WTC11 (cell line): ENCODE results near the gene RASGRP2. TPM values are rescaled to one million over a fixed set of nuclear protein-coding genes. Genes with fewer than 3 reads are reported as not detected.
A peak's percentile ranks its signal among the peaks of the same experiment; 100 is the strongest.

Source experiments
- ATAC-seq: fragments of 200-7000 bp; cut with Tn5 transposase; 2 replicates; pipeline ENCODE4 v1.10.0; 2021; ENCODE audit warnings: mild to moderate bottlenecking, moderate library complexity
- CTCF ChIA-PET: fragments of 300-600 bp; sonication (Branson Sonifier 250); formaldehyde crosslinking; loops from one replicate; lab custom pipeline; 2021; ENCODE audit warnings: antibody characterized with exemption; lab: Charles Lee
- POLR2A ChIA-PET: fragments of 350-600 bp; sonication (Branson Sonifier 250); formaldehyde crosslinking; loops from one replicate; lab custom pipeline; 2021; ENCODE audit warnings: antibody characterized with exemption; lab: Charles Lee
- DNase-seq: peaks from one replicate; pipeline ENCODE4 v3.0.0; 2021; ENCODE audit warnings: low spot score
- H3K27ac Mint-ChIP-seq: 2 replicates; pipeline ENCODE4 v1.8.0; 2021; ENCODE audit warnings: mixed read lengths
- H3K27me3 Mint-ChIP-seq: 2 replicates; pipeline ENCODE4 v1.8.0; 2021; ENCODE audit warnings: low read depth, mild to moderate bottlenecking, moderate library complexity, mixed read lengths
- H3K36me3 Mint-ChIP-seq: 2 replicates; pipeline ENCODE4 v1.8.0; 2021; ENCODE audit warnings: mixed read lengths
- H3K4me1 Mint-ChIP-seq: 2 replicates; pipeline ENCODE4 v1.8.0; 2022; ENCODE audit warnings: mixed read lengths
- H3K4me3 Mint-ChIP-seq: 2 replicates; pipeline ENCODE4 v1.8.0; 2021; ENCODE audit warnings: mild to moderate bottlenecking, moderate library complexity, mixed read lengths
- H3K9me3 Mint-ChIP-seq: 2 replicates; pipeline ENCODE4 v1.8.0; 2021; ENCODE audit warnings: mixed read lengths
- CREM ChIP-seq: sonication (generic); formaldehyde crosslinking; IDR thresholded peaks from 2 replicates; pipeline ENCODE4 v1.8.1; 2022; ENCODE audit warnings: mild to moderate bottlenecking, missing genetic modification reagents, moderate library complexity
- EMX1 ChIP-seq: fragments of 250-450 bp; sonication (Bioruptor Pico); IDR thresholded peaks from 2 replicates; pipeline ENCODE4 v1.8.0; 2021; ENCODE audit warnings: mild to moderate bottlenecking
- FOXK1 ChIP-seq: sonication (generic); formaldehyde crosslinking; IDR thresholded peaks from 2 replicates; pipeline ENCODE4 v1.8.0; 2022; ENCODE audit warnings: mild to moderate bottlenecking, moderate library complexity, missing genetic modification reagents
- FOXP1 ChIP-seq: sonication (generic); formaldehyde crosslinking; IDR thresholded peaks from 2 replicates; pipeline ENCODE4 v1.8.0; 2022; ENCODE audit warnings: missing genetic modification reagents, mild to moderate bottlenecking, moderate library complexity, borderline replicate concordance
- GABPB1 ChIP-seq: sonication (generic); formaldehyde crosslinking; IDR thresholded peaks from 2 replicates; pipeline ENCODE4 v1.8.1; 2023; ENCODE audit warnings: mild to moderate bottlenecking, missing genetic modification reagents
- HMGA2 ChIP-seq: fragments of 250-450 bp; sonication (Bioruptor Pico); IDR thresholded peaks from 2 replicates; pipeline ENCODE4 v1.4.0; 2021; ENCODE audit warnings: mild to moderate bottlenecking, moderate library complexity
- IRF2 ChIP-seq: sonication (generic); formaldehyde crosslinking; IDR thresholded peaks from 2 replicates; pipeline ENCODE4 v1.8.0; 2022; ENCODE audit warnings: low read depth, missing genetic modification reagents, borderline replicate concordance
- KAT7 ChIP-seq: sonication (generic); formaldehyde crosslinking; IDR thresholded peaks from 2 replicates; pipeline ENCODE4 v1.8.1; 2023; ENCODE audit warnings: missing genetic modification reagents, mild to moderate bottlenecking, borderline replicate concordance
- MYBL2 ChIP-seq: sonication (generic); formaldehyde crosslinking; IDR thresholded peaks from 2 replicates; pipeline ENCODE4 v1.8.1; 2023; ENCODE audit warnings: mild to moderate bottlenecking, moderate library complexity, missing genetic modification reagents
- NFE2L1 ChIP-seq: sonication (generic); formaldehyde crosslinking; IDR thresholded peaks from 2 replicates; pipeline ENCODE4 v1.8.1; 2023; ENCODE audit warnings: missing genetic modification reagents
- SMAD4 ChIP-seq: sonication (generic); formaldehyde crosslinking; IDR thresholded peaks from 2 replicates; pipeline ENCODE4 v1.8.0; 2022; ENCODE audit warnings: mild to moderate bottlenecking, missing genetic modification reagents
- ZNF121 ChIP-seq: sonication (generic); formaldehyde crosslinking; IDR thresholded peaks from 2 replicates; pipeline ENCODE4 v1.8.0; 2023; ENCODE audit warnings: missing genetic modification reagents
- ZNF138 ChIP-seq: sonication (generic); formaldehyde crosslinking; conservative IDR thresholded peaks from 2 replicates; pipeline ENCODE4 v1.8.1; 2022; ENCODE audit warnings: mild to moderate bottlenecking, moderate library complexity, missing genetic modification reagents
- ZNF232 ChIP-seq: sonication (generic); formaldehyde crosslinking; IDR thresholded peaks from 2 replicates; pipeline ENCODE4 v1.8.0; 2022; ENCODE audit warnings: mild to moderate bottlenecking, missing genetic modification reagents
- total RNA-seq: library from RNA; stranded (reverse); gene quantifications from 3 replicates; pipeline ENCODE4 v1.2.3, GENCODE V29; 2021
- TF ChIP-seq, protein P1 (sequence below): fragments of 250-450 bp; sonication (Bioruptor Pico); IDR thresholded peaks from 2 replicates; pipeline ENCODE4 v2.1.2; 2022; ENCODE audit warnings: mild to moderate bottlenecking, moderate library complexity
- TF ChIP-seq, protein P2 (sequence below): sonication (generic); formaldehyde crosslinking; IDR thresholded peaks from 2 replicates; pipeline ENCODE4 v1.8.1; 2023; ENCODE audit warnings: mild to moderate bottlenecking, missing genetic modification reagents, moderate library complexity
- TF ChIP-seq, protein P3 (sequence below): sonication (generic); formaldehyde crosslinking; IDR thresholded peaks from 2 replicates; pipeline ENCODE4 v1.8.0; 2022; ENCODE audit warnings: missing genetic modification reagents

Gene RASGRP2
- total RNA-seq, 1 experiment from 2014 or later, result 31.9 TPM

DNA sequence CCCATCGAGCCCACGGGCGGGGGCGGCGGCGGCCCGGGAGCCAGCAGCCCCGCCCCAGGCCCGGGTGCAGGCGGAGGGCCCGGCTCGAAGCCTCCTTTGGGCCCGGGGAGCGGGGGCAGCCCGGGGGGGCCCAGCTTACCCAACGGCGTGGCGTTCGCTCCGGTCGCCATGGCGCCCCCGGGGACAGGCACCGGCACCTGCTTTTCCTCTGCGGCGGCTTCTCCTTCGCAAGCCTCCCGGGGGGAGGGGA lies 34.2 kb upstream of the RASGRP2 start:
- ATAC-seq (no peak), DNase-seq (no peak)
- TF ChIP-seq, protein P1, sequence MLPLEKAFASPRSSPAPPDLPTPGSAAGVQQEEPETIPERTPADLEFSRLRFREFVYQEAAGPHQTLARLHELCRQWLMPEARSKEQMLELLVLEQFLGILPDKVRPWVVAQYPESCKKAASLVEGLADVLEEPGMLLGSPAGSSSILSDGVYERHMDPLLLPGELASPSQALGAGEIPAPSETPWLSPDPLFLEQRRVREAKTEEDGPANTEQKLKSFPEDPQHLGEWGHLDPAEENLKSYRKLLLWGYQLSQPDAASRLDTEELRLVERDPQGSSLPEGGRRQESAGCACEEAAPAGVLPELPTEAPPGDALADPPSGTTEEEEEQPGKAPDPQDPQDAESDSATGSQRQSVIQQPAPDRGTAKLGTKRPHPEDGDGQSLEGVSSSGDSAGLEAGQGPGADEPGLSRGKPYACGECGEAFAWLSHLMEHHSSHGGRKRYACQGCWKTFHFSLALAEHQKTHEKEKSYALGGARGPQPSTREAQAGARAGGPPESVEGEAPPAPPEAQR (CRISPR knock-in tag), result no peak
- TF ChIP-seq IRF2 (CRISPR knock-in tag) (no peak), ZNF232 (no peak), MYBL2 (CRISPR knock-in tag) (no peak), NFE2L1 (CRISPR knock-in tag) (no peak), FOXK1 (peak; percentile 20; the same call in 1 of the 2 replicates), KAT7 (CRISPR knock-in tag) (no peak), GABPB1 (CRISPR knock-in tag) (no peak), FOXP1 (CRISPR knock-in tag) (peak; percentile 41; the same call in 1 of the 2 replicates), EMX1 (CRISPR knock-in tag) (0 out of 2 replicates have a peak, but pooled peaks have one; percentile 19)
- Mint-ChIP-seq H3K27ac (no peak overlapping the region), H3K36me3 (peaks cover 42% of the 10 kb centered on the region), H3K9me3 (no peaks in the 10 kb centered on the region), H3K4me3 (peak overlapping the region; percentile 77; the same call in 1 of the 2 replicates), H3K27me3 (no peaks in the 10 kb centered on the region), H3K4me1 (peaks cover 32% of the 10 kb centered on the region)
- ChIA-PET POLR2A (interaction anchor here (0.9 to 2.3 kb wide), 9 partner anchors 16 to 721 kb away, joined by 3 to 45 read pairs (median 4); partner anchors contain the start of genes BATF2, MALAT1, MAP4K2 and PYGM), CTCF (interaction anchor here (0.5 to 2.0 kb wide), 31 partner anchors 9 to 437 kb away, joined by 3 to 23 read pairs (median 4); partner anchors contain the start of genes ARL2, CDC42BPG, MAP4K2 and PYGM)

DNA sequence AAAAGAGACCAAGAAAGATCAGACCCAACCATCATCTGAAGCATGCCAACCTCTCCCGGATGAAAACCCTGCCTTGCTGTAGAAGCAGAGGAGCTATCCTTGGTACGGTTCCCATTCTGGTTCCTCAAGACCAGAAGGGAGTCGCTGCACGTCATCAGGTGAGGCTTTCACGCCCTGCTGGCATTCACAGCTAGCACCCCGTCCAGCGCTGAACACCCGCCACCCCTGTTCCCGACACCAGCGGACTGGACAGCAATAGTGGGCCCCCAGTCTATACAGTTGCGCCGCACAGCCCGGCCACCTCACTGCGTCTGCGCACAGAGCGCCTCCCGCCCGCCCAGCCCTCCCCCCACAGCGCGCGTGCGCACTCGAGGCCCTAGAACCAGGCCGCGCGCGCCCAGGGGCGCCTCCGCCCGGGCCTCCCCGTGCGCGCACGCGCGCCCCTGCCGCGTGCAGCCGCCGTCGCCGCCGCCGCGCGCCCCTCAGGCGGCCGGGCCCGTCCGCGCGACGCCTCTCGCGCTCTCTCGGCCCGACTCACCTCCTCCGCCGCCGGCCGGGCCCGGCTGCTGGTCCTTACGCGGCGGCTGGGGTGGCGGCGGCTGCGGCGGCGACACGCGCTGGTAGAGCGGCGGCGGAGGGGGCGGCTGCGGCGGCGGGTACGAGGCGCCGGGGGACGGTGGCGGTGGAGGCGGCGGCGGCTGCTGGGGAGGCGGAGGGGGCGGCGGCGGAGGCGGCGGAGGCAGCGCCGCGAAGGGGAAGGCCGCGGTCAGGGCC lies 33.7 kb upstream of the RASGRP2 start:
- TF ChIP-seq CREM (0 out of 2 replicates have a peak, but pooled peaks have one; percentile 47), HMGA2 (CRISPR knock-in tag) (no peak)
- no peak for ATAC-seq
- H3K27me3 Mint-ChIP-seq, result no peaks in the 10 kb centered on the region
- ChIA-PET POLR2A (interaction anchor here (2.3 kb wide), 1 partner anchor 16 kb away, joined by 45 read pairs; the partner anchor contains the start of gene PYGM), CTCF (interaction anchor here (1.8 kb wide), 1 partner anchor 35 kb away, joined by 16 read pairs; no protein-coding TSS in a partner anchor)
- DNase-seq, result peak; percentile 64
- H3K27ac Mint-ChIP-seq, result peak overlapping the region; percentile 59
- H3K4me3 Mint-ChIP-seq, result peak overlapping the region; percentile 79
- H3K4me1 Mint-ChIP-seq, result peaks cover 32% of the 10 kb centered on the region
- H3K36me3 Mint-ChIP-seq, result peaks cover 47% of the 10 kb centered on the region
- no peaks in the 10 kb centered on the region for H3K9me3 Mint-ChIP-seq

DNA sequence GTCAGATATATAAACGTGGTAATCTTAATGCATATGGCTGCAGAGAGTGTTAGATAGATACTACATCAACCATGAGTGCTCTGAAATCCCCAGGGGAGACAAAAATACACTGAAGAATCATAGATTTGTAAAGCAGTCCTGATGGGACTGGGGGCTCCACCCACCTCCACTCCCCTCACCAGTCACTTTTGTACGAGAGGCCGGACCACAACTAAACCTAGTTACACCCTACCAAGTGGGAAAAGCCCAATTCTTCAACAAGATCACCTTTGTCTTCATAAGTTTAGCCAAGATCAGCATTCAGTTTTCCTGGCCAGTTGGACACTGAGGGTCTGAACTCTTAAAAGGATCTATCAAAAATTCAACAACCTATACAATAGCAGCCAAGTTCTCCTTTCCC lies 32.9 kb upstream of the RASGRP2 start:
- peaks cover 29% of the 10 kb centered on the region for H3K4me1 Mint-ChIP-seq
- ChIA-PET CTCF (interaction anchor here (0.7 kb wide), 1 partner anchor 33 kb away, joined by 3 read pairs; the partner anchor contains the start of gene RASGRP2), POLR2A (interaction anchor here (2.3 kb wide), 1 partner anchor 15 kb away, joined by 45 read pairs; the partner anchor contains the start of gene PYGM)
- peak overlapping the region; percentile 79 for H3K4me3 Mint-ChIP-seq
- TF ChIP-seq ZNF138 (CRISPR knock-in tag) (no peak), SMAD4 (no peak), ZNF121 (no peak)
- TF ChIP-seq, protein P2, sequence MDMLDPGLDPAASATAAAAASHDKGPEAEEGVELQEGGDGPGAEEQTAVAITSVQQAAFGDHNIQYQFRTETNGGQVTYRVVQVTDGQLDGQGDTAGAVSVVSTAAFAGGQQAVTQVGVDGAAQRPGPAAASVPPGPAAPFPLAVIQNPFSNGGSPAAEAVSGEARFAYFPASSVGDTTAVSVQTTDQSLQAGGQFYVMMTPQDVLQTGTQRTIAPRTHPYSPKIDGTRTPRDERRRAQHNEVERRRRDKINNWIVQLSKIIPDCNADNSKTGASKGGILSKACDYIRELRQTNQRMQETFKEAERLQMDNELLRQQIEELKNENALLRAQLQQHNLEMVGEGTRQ (CRISPR knock-in tag), result no peak
- no peaks in the 10 kb centered on the region for H3K27me3 Mint-ChIP-seq
- peak overlapping the region; percentile 59 for H3K27ac Mint-ChIP-seq
- peaks cover 55% of the 10 kb centered on the region for H3K36me3 Mint-ChIP-seq
- ATAC-seq, result no peak
- no peak for DNase-seq
- no peaks in the 10 kb centered on the region for H3K9me3 Mint-ChIP-seq

DNA sequence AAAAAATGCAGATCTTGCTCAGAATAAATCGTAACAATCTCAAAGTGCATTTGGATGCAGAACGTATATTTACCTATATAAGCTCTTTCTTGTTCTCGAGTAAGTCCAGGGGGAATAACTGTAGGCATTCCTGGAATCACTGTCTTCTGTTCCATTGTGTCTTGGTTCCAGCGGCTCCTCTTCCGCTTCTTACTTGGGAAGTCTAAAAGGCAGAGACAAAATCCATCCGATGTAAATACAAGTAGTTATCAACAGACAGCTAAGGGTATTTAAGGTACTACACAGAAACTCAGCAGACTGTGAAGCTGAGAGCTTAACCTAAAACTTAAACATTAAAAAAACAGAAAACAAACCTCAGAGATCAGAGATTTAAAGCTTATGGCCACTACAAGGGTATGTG lies 32.5 kb upstream of the RASGRP2 start:
- TF ChIP-seq, protein P3, sequence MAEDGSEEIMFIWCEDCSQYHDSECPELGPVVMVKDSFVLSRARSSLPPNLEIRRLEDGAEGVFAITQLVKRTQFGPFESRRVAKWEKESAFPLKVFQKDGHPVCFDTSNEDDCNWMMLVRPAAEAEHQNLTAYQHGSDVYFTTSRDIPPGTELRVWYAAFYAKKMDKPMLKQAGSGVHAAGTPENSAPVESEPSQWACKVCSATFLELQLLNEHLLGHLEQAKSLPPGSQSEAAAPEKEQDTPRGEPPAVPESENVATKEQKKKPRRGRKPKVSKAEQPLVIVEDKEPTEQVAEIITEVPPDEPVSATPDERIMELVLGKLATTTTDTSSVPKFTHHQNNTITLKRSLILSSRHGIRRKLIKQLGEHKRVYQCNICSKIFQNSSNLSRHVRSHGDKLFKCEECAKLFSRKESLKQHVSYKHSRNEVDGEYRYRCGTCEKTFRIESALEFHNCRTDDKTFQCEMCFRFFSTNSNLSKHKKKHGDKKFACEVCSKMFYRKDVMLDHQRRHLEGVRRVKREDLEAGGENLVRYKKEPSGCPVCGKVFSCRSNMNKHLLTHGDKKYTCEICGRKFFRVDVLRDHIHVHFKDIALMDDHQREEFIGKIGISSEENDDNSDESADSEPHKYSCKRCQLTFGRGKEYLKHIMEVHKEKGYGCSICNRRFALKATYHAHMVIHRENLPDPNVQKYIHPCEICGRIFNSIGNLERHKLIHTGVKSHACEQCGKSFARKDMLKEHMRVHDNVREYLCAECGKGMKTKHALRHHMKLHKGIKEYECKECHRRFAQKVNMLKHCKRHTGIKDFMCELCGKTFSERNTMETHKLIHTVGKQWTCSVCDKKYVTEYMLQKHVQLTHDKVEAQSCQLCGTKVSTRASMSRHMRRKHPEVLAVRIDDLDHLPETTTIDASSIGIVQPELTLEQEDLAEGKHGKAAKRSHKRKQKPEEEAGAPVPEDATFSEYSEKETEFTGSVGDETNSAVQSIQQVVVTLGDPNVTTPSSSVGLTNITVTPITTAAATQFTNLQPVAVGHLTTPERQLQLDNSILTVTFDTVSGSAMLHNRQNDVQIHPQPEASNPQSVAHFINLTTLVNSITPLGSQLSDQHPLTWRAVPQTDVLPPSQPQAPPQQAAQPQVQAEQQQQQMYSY (CRISPR knock-in tag), result no peak
- H3K9me3 Mint-ChIP-seq, result no peaks in the 10 kb centered on the region
- H3K4me3 Mint-ChIP-seq, result peak overlapping the region; percentile 79
- DNase-seq (no peak), ATAC-seq (no peak)
- peak overlapping the region; percentile 59 for H3K27ac Mint-ChIP-seq
- H3K27me3 Mint-ChIP-seq, result no peaks in the 10 kb centered on the region
- H3K36me3 Mint-ChIP-seq, result peaks cover 59% of the 10 kb centered on the region
- ChIA-PET POLR2A (no interaction called here), CTCF (interaction anchor here (0.7 kb wide), 1 partner anchor 32 kb away, joined by 3 read pairs; the partner anchor contains the start of gene RASGRP2)
- peaks cover 29% of the 10 kb centered on the region for H3K4me1 Mint-ChIP-seq
